Activated naive CD4-positive, alpha-beta T cell treated with anti-CD3 and anti-CD28 coated beads, Interleukin-2, amount 10 ng/mL, durations not matched to agents 7 days and 5 days (primary cell): ENCODE measurements around the gene COG5.
A peak's percentile ranks its signal among the peaks of the same experiment; 100 is the strongest.

Experiments used
- CTCF ChIA-PET: fragments of 350-600 bp; sonication (Branson Sonifier 250); formaldehyde crosslinking; loops from one replicate; lab custom pipeline; 2021; ENCODE audit warnings: antibody characterized with exemption; lab: Charles Lee
- DNase-seq: peaks from one replicate; pipeline ENCODE4 v3.0.0-alpha.2; 2020
- H3K27ac Mint-ChIP-seq: one replicate; pipeline ENCODE4 v1.8.0; 2021; ENCODE audit warnings: mild to moderate bottlenecking, moderate library complexity, mixed read lengths
- H3K27me3 Mint-ChIP-seq: one replicate; pipeline ENCODE4 v1.8.0; 2021; ENCODE audit warnings: mild to moderate bottlenecking, mixed read lengths
- H3K36me3 Mint-ChIP-seq: one replicate; pipeline ENCODE4 v1.8.0; 2021; ENCODE audit warnings: mixed read lengths
- H3K4me1 Mint-ChIP-seq: one replicate; pipeline ENCODE4 v1.8.0; 2021; ENCODE audit warnings: mixed read lengths
- H3K4me3 Mint-ChIP-seq: one replicate; pipeline ENCODE4 v1.8.0; 2021; ENCODE audit warnings: mild to moderate bottlenecking, moderate library complexity, mixed read lengths
- H3K9me3 Mint-ChIP-seq: one replicate; pipeline ENCODE4 v1.8.0; 2021; ENCODE audit warnings: mixed read lengths

Gene COG5

DNA sequence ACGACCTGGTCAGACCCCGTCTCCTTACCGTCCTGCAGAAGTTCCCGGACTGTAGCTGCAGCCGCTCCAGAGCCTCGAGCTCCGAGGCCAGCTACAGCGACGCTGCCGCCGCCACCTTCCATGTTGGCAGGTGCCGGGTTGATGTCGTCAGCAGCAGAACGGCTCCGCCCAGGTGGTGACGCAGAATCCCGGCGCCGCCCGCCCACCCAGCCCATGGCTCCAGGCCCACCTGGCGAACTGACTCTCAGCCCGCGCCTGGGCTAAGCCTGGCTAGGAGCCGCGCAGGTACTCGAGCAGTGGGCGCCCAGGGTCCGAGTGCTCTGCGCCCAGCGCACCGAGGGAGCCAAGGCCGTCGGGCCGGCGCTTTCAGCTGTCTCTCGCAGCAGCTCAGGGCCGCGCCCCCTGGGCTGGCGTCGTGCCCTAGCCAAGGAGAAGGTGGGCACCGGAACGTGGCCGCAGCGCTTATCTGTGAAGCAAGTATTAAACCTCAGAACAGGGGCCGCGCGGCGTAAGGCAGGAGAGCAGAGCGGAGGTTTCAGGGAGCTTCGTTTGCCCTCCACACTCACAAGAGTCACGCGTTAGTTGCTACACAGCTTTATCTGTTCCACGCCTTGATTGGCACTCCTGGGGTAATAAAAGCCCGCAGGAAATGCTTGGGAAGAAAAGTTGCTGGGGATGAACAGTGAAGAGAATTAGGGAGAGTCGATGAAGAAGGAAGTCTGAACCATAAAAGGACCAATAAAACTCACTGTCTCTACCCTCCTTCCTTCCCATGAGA, at the start of gene COG5, which contains the start of gene DUS4L:
COG5 (minus strand) TSS at position 146 of the 778 bp plus-strand sequence; CDS start at position 122, 24 bp downstream.
DUS4L (plus strand) TSS at position 197 of the 778 bp plus-strand sequence. CDS start 3,100 bp downstream, outside the sequence.
- peaks cover 12% of the 10 kb centered on the region for H3K36me3 Mint-ChIP-seq
- H3K9me3 Mint-ChIP-seq = no peaks in the 10 kb centered on the region
- H3K4me3 Mint-ChIP-seq = peak within 1 kb of the TSS; percentile 73
- peaks cover 57% of the 10 kb centered on the region for H3K4me1 Mint-ChIP-seq
- CTCF ChIA-PET = interaction anchor here (1.0 to 1.5 kb wide), 4 partner anchors 12 to 315 kb away, joined by 3 to 4 read pairs (median 4); partner anchors contain the start of gene SLC26A4
- DNase-seq = peak; percentile 90
- H3K27me3 Mint-ChIP-seq = no peaks in the 10 kb centered on the region
- peak within 1 kb of the TSS; percentile 96 for H3K27ac Mint-ChIP-seq

DNA sequence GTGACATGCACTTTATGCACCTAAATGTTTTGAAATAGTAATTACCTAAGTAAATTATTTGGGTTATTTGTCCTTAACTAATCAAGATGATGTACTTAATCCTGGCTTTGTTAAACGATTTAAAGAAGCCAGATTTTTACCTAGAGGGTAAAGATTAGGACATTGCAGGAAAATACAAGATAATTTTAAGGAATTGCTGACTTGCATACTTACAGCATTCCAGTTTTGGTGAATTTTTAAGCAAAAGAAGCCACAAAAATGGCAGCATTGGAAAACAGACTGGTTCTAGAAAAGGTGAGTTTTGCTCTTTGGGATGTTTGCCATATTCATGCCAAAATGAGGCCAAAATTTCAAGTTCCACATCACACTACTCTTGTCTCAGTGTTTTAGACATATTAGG, 49.7 kb upstream of the COG5 start:
- CTCF ChIA-PET = no interaction called here
- no peak overlapping the region for H3K27ac Mint-ChIP-seq
- peaks cover 21% of the 10 kb centered on the region for H3K36me3 Mint-ChIP-seq
- peaks cover 17% of the 10 kb centered on the region for H3K4me1 Mint-ChIP-seq
- H3K4me3 Mint-ChIP-seq = no peak overlapping the region
- H3K9me3 Mint-ChIP-seq = no peaks in the 10 kb centered on the region
- no peaks in the 10 kb centered on the region for H3K27me3 Mint-ChIP-seq
- DNase-seq = no peak

DNA sequence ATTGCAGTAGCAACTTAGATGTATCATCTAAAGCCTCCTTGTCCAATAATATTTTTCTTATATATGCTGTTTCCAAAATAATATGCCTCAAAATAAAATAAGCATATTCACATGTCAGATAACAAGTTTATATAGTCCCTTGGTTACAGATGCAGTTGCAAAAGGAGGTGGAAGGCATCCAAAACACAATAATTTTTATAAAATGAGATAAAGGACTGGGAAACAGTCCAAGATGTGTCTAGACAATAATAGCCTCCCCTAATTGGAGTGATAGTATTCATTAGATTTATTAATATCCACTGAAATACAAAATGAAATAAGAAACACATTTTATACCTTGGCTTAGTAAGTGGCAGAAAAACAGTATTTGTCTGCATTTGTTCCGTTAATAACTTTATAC, 46.6 kb upstream of the COG5 start:
- Mint-ChIP-seq H3K27me3 (no peaks in the 10 kb centered on the region), H3K36me3 (peaks cover 20% of the 10 kb centered on the region), H3K9me3 (no peaks in the 10 kb centered on the region), H3K4me1 (peaks cover 9% of the 10 kb centered on the region), H3K27ac (no peak overlapping the region), H3K4me3 (no peak overlapping the region)
- DNase-seq = no peak
- CTCF ChIA-PET = no interaction called here

DNA sequence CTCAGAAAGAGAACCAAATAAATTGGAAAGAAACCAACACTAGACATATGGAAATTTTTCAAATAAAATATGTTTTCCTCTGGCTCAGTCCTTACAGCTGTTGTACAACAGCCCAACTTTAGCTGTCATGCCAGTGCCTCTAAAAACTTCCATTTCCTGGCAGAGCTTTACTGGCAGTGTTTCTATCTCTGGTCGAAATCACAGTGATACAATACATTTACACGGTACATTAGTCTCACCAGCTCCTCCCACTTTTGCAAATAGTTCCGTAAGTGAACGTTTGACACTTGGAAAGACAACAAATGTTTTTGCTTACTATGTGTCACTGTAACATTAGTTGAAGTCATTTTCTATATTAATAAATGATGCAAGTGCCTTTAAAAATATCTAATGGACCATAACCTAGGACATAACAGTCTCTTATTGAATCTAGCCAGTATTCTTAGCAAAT, 46.1 kb upstream of the COG5 start:
- peaks cover 5% of the 10 kb centered on the region for H3K4me1 Mint-ChIP-seq
- CTCF ChIA-PET = interaction anchor here (1.0 kb wide), 1 partner anchor 52 kb away, joined by 3 read pairs; no protein-coding TSS in a partner anchor
- H3K27me3 Mint-ChIP-seq = no peaks in the 10 kb centered on the region
- no peak overlapping the region for H3K27ac Mint-ChIP-seq
- H3K36me3 Mint-ChIP-seq = peaks cover 16% of the 10 kb centered on the region
- H3K4me3 Mint-ChIP-seq = no peak overlapping the region
- no peak for DNase-seq
- no peaks in the 10 kb centered on the region for H3K9me3 Mint-ChIP-seq

DNA sequence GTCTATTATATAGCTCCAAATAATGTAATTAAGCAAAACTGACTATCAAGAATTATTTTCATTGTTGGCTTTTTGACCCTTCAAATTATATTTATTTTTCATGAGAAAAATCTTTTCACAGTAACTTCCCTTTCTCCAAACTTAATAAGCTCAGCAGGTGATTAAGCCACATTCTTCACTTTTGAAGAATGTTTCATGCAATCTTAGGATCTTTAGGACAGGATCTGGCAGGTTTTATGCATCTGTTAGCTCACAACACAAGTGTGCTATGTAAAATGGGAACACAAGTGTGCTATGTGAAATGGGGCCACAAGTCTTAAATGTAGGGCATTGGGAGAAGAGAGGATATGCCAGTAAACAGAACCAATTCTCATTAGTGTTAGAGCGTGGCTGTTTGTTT, 42.6 kb upstream of the COG5 start:
- Mint-ChIP-seq H3K4me1 (no peaks in the 10 kb centered on the region), H3K27me3 (no peaks in the 10 kb centered on the region), H3K4me3 (no peak overlapping the region), H3K9me3 (no peaks in the 10 kb centered on the region), H3K36me3 (peaks cover 6% of the 10 kb centered on the region), H3K27ac (no peak overlapping the region)
- DNase-seq = no peak
- CTCF ChIA-PET = interaction anchor here (0.6 kb wide), 1 partner anchor 295 kb away, joined by 3 read pairs; no protein-coding TSS in a partner anchor

DNA sequence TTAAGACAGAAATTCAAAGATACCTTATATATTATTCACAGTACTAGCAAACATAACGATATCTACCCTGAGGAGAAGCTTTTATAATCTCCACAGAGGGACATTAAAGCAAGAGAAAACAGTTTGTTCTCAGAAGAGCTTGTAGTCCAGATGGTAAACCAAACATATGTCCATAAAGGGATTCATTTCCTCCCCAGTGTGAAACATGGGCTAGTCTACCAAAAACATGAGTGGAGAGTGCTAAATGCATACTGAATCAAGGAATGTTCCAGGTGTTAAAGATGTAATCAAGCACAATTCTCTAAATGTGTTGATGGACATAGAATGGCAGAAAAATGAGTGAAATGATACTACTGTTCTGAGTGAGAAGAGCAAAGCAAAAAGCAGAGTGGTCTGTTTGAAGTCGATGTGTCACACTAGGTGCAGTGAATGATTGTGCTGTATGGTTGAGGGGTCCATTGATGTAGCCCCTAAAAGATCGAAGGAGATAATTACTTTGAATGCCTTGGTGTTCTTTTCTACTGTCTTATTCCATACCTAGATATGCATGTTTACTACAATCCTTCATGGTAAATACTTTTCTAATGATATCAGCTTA, 41.6 kb upstream of the COG5 start:
- DNase-seq = no peak
- Mint-ChIP-seq H3K27me3 (no peaks in the 10 kb centered on the region), H3K4me3 (no peak overlapping the region), H3K36me3 (peaks cover 7% of the 10 kb centered on the region), H3K27ac (no peak overlapping the region), H3K9me3 (no peaks in the 10 kb centered on the region), H3K4me1 (no peaks in the 10 kb centered on the region)
- CTCF ChIA-PET = interaction anchor here (0.6 kb wide), 1 partner anchor 296 kb away, joined by 3 read pairs; no protein-coding TSS in a partner anchor

DNA sequence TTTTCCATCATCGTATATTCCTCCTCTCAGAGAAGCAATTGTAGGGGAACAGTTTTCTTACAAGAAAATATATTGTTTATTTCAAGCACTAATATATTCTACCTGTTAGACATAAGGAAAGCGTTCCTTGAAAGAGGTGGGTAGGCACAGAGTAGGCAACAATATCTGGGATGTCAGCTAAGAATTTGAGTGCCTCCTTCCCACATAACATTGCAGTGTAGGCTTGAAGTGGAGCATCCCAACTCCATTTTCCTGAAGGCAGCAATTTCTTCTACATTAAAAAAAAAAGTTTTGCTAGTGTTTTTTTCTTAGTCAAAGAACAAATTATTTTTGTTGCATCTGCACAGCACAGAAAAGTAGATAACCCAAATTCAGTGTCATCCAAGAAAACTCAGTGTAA, 37.1 kb upstream of the COG5 start:
- CTCF ChIA-PET = no interaction called here

DNA sequence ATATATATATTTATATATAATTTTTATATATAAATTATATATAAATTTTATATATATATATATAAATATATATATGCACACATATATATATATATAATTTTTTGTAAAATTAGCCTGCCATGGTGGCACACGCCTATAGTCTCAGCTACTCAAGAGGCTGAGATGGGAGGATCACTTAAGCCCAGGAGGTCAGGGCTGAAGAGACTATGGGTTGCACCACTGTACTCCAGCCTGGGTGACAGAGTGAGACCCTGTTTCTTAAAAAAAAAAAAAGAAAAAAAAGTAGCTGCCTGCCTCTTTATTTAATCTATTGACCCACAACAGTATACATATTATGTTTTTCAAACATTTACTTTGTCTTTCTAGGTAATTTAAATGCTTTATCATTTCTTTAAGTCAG, 35.5 kb upstream of the COG5 start:
- H3K4me3 Mint-ChIP-seq = no peak overlapping the region
- no peaks in the 10 kb centered on the region for H3K9me3 Mint-ChIP-seq
- DNase-seq = no peak
- H3K27ac Mint-ChIP-seq = no peak overlapping the region
- peaks cover 19% of the 10 kb centered on the region for H3K36me3 Mint-ChIP-seq
- no peaks in the 10 kb centered on the region for H3K4me1 Mint-ChIP-seq
- no peaks in the 10 kb centered on the region for H3K27me3 Mint-ChIP-seq
- CTCF ChIA-PET = no interaction called here

More for the DNA sequence above, 37.1 kb upstream of the COG5 start:
- Mint-ChIP-seq H3K27me3 (no peaks in the 10 kb centered on the region), H3K27ac (no peak overlapping the region), H3K9me3 (no peaks in the 10 kb centered on the region), H3K4me1 (no peaks in the 10 kb centered on the region), H3K36me3 (peaks cover 12% of the 10 kb centered on the region), H3K4me3 (no peak overlapping the region)
- DNase-seq = no peak

DNA sequence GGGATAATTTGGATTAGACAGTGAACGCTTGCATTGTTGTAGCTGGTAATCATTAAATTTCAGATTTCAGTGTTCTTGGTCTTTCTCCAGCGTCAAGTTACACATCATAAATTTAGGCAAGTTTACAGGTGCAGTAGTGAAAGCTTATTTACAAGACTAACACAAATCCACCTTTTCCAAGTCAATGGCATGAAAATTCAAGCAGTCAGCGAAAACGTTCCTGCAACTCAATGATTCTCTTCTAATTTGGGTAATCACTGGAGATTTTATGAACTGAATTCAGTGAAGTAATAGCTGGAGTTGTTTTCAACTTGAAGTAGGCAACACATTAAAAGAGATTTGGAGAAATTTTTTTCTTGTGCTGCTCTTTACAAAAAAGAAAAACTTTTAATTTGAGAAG, 34.2 kb upstream of the COG5 start:
- no peak overlapping the region for H3K4me3 Mint-ChIP-seq
- no peak for DNase-seq
- H3K9me3 Mint-ChIP-seq = no peaks in the 10 kb centered on the region
- peaks cover 14% of the 10 kb centered on the region for H3K36me3 Mint-ChIP-seq
- no peaks in the 10 kb centered on the region for H3K4me1 Mint-ChIP-seq
- H3K27me3 Mint-ChIP-seq = no peaks in the 10 kb centered on the region
- CTCF ChIA-PET = interaction anchor here (0.8 kb wide), 1 partner anchor 20 kb away, joined by 3 read pairs; no protein-coding TSS in a partner anchor
- H3K27ac Mint-ChIP-seq = no peak overlapping the region

DNA sequence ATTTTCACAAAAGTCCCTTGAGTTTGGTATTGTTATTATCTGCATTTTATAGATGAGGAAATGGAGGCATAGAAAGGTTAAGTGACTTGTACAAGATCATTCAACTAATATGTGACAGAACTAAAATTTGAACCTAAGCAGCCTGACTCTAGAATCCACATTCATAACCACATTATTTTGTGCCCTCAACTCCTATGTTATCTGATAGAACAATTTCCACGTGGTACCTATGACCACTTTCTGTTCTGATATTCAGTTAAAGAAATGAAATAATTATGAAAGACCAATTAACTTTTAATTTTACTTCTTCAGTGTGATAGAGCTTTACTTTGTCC, 33.8 kb upstream of the COG5 start:
- H3K4me3 Mint-ChIP-seq = no peak overlapping the region
- CTCF ChIA-PET = interaction anchor here (0.8 kb wide), 1 partner anchor 21 kb away, joined by 3 read pairs; no protein-coding TSS in a partner anchor
- H3K4me1 Mint-ChIP-seq = no peaks in the 10 kb centered on the region
- no peaks in the 10 kb centered on the region for H3K9me3 Mint-ChIP-seq
- H3K36me3 Mint-ChIP-seq = peaks cover 14% of the 10 kb centered on the region
- no peaks in the 10 kb centered on the region for H3K27me3 Mint-ChIP-seq
- no peak overlapping the region for H3K27ac Mint-ChIP-seq
- no peak for DNase-seq

DNA sequence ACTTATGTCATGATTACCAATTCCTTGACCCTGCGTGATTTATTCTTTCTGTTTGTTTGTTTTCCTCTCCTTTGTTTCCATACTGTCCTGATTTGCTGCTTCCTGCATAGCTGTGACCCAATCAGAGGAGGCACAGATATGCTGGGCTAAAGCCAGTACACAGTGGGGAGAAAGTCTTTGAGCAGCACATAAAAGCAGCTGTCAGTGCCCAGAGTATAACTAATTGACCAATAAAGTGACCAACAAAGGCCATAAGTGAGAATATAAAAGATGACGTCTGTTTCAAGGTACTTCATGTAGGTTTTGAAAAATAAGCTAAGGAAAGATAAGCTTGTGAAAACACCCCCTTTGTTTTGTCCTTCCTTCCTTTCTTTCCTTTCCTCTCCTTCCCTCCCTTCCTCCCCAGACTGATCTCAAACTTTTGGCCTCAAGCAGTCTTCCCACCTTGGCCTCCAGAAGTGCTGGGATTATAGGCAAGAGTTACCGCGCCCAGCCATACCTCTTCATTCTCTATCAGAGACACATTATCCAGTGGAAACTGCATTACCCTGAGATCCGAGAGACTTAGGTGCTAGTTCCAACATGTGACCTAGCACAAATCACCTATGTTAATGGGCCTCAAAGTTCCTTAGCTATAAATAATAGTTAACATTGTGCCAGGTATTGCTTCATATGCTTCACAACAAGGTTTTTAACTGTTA, 33.3 kb upstream of the COG5 start:
- H3K4me1 Mint-ChIP-seq = no peaks in the 10 kb centered on the region
- CTCF ChIA-PET = no interaction called here
- no peaks in the 10 kb centered on the region for H3K27me3 Mint-ChIP-seq
- H3K4me3 Mint-ChIP-seq = no peak overlapping the region
- peaks cover 14% of the 10 kb centered on the region for H3K36me3 Mint-ChIP-seq
- no peak for DNase-seq
- no peaks in the 10 kb centered on the region for H3K9me3 Mint-ChIP-seq
- no peak overlapping the region for H3K27ac Mint-ChIP-seq

DNA sequence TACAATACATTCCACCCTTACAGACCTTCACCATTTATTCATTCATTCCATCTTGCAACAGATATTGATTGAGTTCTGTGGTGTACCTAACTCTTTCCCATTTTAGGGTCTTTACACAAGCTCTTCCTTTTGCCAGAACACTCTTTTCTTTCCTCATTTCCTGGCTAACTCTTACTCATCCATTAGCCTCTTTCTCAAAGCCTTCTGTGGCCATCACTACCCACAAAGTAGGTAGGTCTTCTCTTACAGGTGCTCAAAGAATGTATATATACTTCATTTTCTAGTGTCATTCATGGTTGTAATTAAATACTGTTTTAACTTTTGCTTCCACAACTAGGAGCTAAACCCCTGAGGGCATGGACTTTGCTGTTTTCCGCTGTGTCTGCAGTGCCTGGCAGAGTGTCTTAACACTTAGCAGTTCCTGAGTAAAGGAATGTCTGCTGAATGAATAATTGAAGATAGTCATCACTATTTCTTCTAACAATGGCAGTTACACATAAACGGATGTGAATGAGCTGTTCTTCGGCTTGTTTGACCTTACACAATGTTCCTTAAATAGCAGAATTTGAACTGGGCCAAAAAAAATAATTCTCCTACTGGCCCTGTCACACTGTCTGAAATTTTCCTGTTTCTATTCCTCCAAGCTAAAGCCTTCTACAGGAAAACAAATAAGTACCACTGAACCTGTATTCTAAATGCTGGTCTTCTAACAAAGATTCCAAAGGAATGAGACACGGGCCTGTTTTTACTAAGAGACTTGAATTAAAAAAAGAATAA, 31.4 kb upstream of the COG5 start:
- no peak overlapping the region for H3K4me3 Mint-ChIP-seq
- H3K27me3 Mint-ChIP-seq = no peaks in the 10 kb centered on the region
- H3K27ac Mint-ChIP-seq = no peak overlapping the region
- no peaks in the 10 kb centered on the region for H3K4me1 Mint-ChIP-seq
- DNase-seq = no peak
- no peaks in the 10 kb centered on the region for H3K9me3 Mint-ChIP-seq
- peaks cover 12% of the 10 kb centered on the region for H3K36me3 Mint-ChIP-seq
- CTCF ChIA-PET = interaction anchor here (0.6 to 1.4 kb wide), 2 partner anchors 66 to 383 kb away, joined by 3 to 4 read pairs; no protein-coding TSS in a partner anchor

DNA sequence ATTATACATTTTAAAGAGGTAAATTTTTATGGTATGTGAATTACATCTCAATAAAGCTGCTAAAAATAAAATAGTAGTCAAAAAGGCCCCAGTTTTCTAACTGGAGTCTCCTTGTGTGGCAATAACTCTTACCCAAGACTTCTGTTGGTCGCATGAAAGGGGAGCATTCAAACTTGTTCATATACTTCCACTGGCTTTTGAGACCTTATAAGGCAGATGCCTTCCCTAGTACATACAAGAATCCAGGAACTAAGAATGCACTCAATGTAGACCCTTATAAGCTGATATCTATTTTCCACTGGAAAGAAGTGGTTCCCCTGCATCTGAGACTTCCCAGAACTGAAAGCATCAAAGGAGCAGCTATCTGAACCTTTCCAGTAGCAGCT, 29.3 kb upstream of the COG5 start:
- CTCF ChIA-PET = no interaction called here
- DNase-seq = no peak

More for the DNA sequence above, 29.3 kb upstream of the COG5 start:
- no peak overlapping the region for H3K4me3 Mint-ChIP-seq
- no peaks in the 10 kb centered on the region for H3K9me3 Mint-ChIP-seq
- H3K36me3 Mint-ChIP-seq = peaks cover 11% of the 10 kb centered on the region
- no peaks in the 10 kb centered on the region for H3K4me1 Mint-ChIP-seq
- no peaks in the 10 kb centered on the region for H3K27me3 Mint-ChIP-seq
- H3K27ac Mint-ChIP-seq = no peak overlapping the region
